H1 (cell line): ENCODE results near the gene ACTG1. TPM values are rescaled to one million over a fixed set of nuclear protein-coding genes. Genes with fewer than 3 reads are reported as not detected.

ENCODE experiments used
- CTCF ChIA-PET: fragments of 300-600 bp; sonication (Branson Sonifier 250); formaldehyde crosslinking; loops from one replicate; lab custom pipeline; 2021; ENCODE audit not compliant: partially characterized antibody; lab: Charles Lee
- POLR2A ChIA-PET: fragments of 300-600 bp; sonication (Branson Sonifier 250); formaldehyde crosslinking; loops from one replicate; lab custom pipeline; 2021; ENCODE audit warnings: inconsistent platforms; ENCODE audit not compliant: partially characterized antibody; lab: Charles Lee
- DNase-seq, 2 experiments: peaks; one replicate each; pipeline versions ENCODE4 v3.0.0 to v3.0.0-alpha.2; 2010 to 2022; ENCODE audit warnings: low spot score in 2 of 2, low read depth in 1 of 2, mixed read lengths in 1 of 2
- FAIRE-seq: peaks from 2 replicates; lab custom pipeline; 2011; peaks lifted over from hg19 to GRCh38; lab: Jason Lieb, UNC
- H2AFZ ChIP-seq: 2 replicates; pipeline ENCODE4 v1.8.1; 2012; ENCODE audit warnings: low read length, inconsistent platforms
- H2AK5ac ChIP-seq: 2 replicates; pipeline ENCODE4 v1.6.1; 2013; ENCODE audit warnings: low read depth, low read length
- H2BK120ac ChIP-seq: replicated peaks from 2 replicates; pipeline ENCODE3; 2013; ENCODE audit warnings: low read depth, low read length, inconsistent platforms
- H2BK12ac ChIP-seq: 2 replicates; pipeline ENCODE4 v1.6.1; 2013; ENCODE audit warnings: low read depth, low read length
- H2BK15ac ChIP-seq: 2 replicates; pipeline ENCODE4 v1.6.1; 2013; ENCODE audit warnings: low read length
- H2BK20ac ChIP-seq: 2 replicates; pipeline ENCODE4 v1.6.1; 2013; ENCODE audit warnings: low read length
- H2BK5ac ChIP-seq: 2 replicates; pipeline ENCODE4 v1.6.1; 2013; ENCODE audit warnings: low read depth, low read length
- H3K14ac ChIP-seq: 2 replicates; pipeline ENCODE4 v1.6.1; 2013; ENCODE audit warnings: inconsistent platforms; ENCODE audit not compliant: insufficient read length
- H3K18ac ChIP-seq: 2 replicates; pipeline ENCODE4 v1.6.1; 2013; ENCODE audit warnings: low read length; ENCODE audit errors: extremely low read depth
- H3K23ac ChIP-seq: 2 replicates; pipeline ENCODE4 v1.6.1; 2013; ENCODE audit warnings: inconsistent platforms; ENCODE audit not compliant: insufficient read length
- H3K23me2 ChIP-seq: 2 replicates; pipeline ENCODE4 v1.6.1; 2013; ENCODE audit warnings: low read depth, low read length
- H3K27ac ChIP-seq: 2 replicates; pipeline ENCODE4 v1.6.1; 2011; ENCODE audit warnings: low read depth, low read length, inconsistent platforms
- H3K27me3 ChIP-seq, 4 experiments: replicated peaks in 1 of 4; 1 replicate in 1 of 4; 2 replicates in 3 of 4; pipeline versions ENCODE4 v1.6.1 to v1.8.1; 2011 to 2013; ENCODE audit warnings: low read length in 3 of 4, mild to moderate bottlenecking in 3 of 4, inconsistent platforms in 2 of 4, mixed read lengths in 2 of 4, moderate library complexity in 1 of 4; ENCODE audit not compliant: control insufficient read depth in 3 of 4, insufficient read depth in 3 of 4; ENCODE audit errors: extremely low read depth in 1 of 4
- H3K36me3 ChIP-seq, 4 experiments: 2 replicates each; pipeline versions ENCODE4 v1.6.1 to v1.8.1; 2011 to 2013; ENCODE audit warnings: mild to moderate bottlenecking in 4 of 4, low read length in 3 of 4, moderate library complexity in 2 of 4, control low read depth in 1 of 4, inconsistent platforms in 1 of 4; ENCODE audit not compliant: insufficient read depth in 4 of 4, control insufficient read depth in 2 of 4
- H3K4ac ChIP-seq: replicated peaks from 2 replicates; pipeline ENCODE3; 2013; ENCODE audit warnings: low read length, low read depth, mixed read lengths, inconsistent platforms; ENCODE audit not compliant: insufficient read length
- H3K4me1 ChIP-seq, 4 experiments: replicated peaks in 1 of 4; 1 replicate in 1 of 4; 2 replicates in 3 of 4; pipeline versions ENCODE4 v1.6.1 to v1.8.1; 2011 to 2013; ENCODE audit warnings: low read length in 3 of 4, inconsistent platforms in 2 of 4, mixed read lengths in 1 of 4; ENCODE audit not compliant: insufficient read depth in 4 of 4, control insufficient read depth in 3 of 4
- H3K4me2 ChIP-seq, 2 experiments: 2 replicates each; pipeline versions ENCODE4 v1.6.1 to v1.8.1; 2011 to 2013; ENCODE audit warnings: low read depth in 2 of 2, low read length in 2 of 2, control low read depth in 1 of 2, inconsistent platforms in 1 of 2, mild to moderate bottlenecking in 1 of 2; ENCODE audit not compliant: insufficient read depth in 1 of 2
- H3K4me3 ChIP-seq, 4 experiments: fragments of 200-600, 300-600 bp in 1 of 4; sonication (generic), shearing (Covaris generic), sonication (Bioruptor Twin) in 1 of 4; 2 replicates each; pipeline versions ENCODE4 v1.5.1 to v1.8.1; 2011 to 2016; ENCODE audit warnings: low read length in 4 of 4, low read depth in 3 of 4, control low read depth in 2 of 4, inconsistent platforms in 2 of 4, mild to moderate bottlenecking in 2 of 4, mixed read lengths in 1 of 4, moderate library complexity in 1 of 4; ENCODE audit not compliant: insufficient read depth in 2 of 4; ENCODE audit errors: extremely low read depth in 1 of 4
- H3K56ac ChIP-seq: replicated peaks from 2 replicates; pipeline ENCODE3; 2013; ENCODE audit warnings: low read depth, mild to moderate bottlenecking, mixed read lengths, low read length, inconsistent platforms; ENCODE audit not compliant: insufficient read length
- H3K79me1 ChIP-seq: 2 replicates; pipeline ENCODE4 v1.6.1; 2013; ENCODE audit warnings: low read depth, low read length, control low read depth
- H3K79me2 ChIP-seq, 2 experiments: 2 replicates each; pipeline versions ENCODE4 v1.6.1 to v1.8.1; 2012 to 2013; ENCODE audit warnings: low read length in 2 of 2, mild to moderate bottlenecking in 2 of 2, inconsistent platforms in 1 of 2; ENCODE audit not compliant: insufficient read depth in 2 of 2, control insufficient read depth in 1 of 2
- H3K9ac ChIP-seq, 4 experiments: replicated peaks in 1 of 4; 1 replicate in 1 of 4; 2 replicates in 3 of 4; pipeline versions ENCODE4 v1.6.1 to v1.8.1; 2011 to 2013; ENCODE audit warnings: low read depth in 3 of 4, low read length in 3 of 4, control low read depth in 2 of 4, mild to moderate bottlenecking in 2 of 4, moderate library complexity in 2 of 4, inconsistent platforms in 1 of 4; ENCODE audit errors: extremely low read depth in 1 of 4
- H3K9me3 ChIP-seq, 2 experiments: 2 replicates each; pipeline versions ENCODE4 v1.6.1 to v1.8.1; 2012 to 2013; ENCODE audit warnings: mild to moderate bottlenecking in 2 of 2, moderate library complexity in 2 of 2, control low read depth in 1 of 2, inconsistent platforms in 1 of 2, low read depth in 1 of 2, low read length in 1 of 2, mixed read lengths in 1 of 2; ENCODE audit not compliant: insufficient read depth in 2 of 2
- H4K20me1 ChIP-seq, 2 experiments: replicated peaks in 1 of 2; 2 replicates each; pipeline versions ENCODE3 to v1.8.1; 2011 to 2013; ENCODE audit warnings: inconsistent platforms in 2 of 2, low read length in 2 of 2, mild to moderate bottlenecking in 1 of 2; ENCODE audit not compliant: insufficient read depth in 2 of 2, control insufficient read depth in 1 of 2
- H4K5ac ChIP-seq: 2 replicates; pipeline ENCODE4 v1.6.1; 2013; ENCODE audit warnings: low read length, low read depth, mixed read lengths, inconsistent platforms; ENCODE audit not compliant: insufficient read length
- H4K8ac ChIP-seq: 2 replicates; pipeline ENCODE4 v1.8.0; 2013; ENCODE audit warnings: mild to moderate bottlenecking, moderate library complexity, low read length, inconsistent platforms; ENCODE audit not compliant: insufficient read depth; ENCODE audit errors: extremely low read depth
- H4K91ac ChIP-seq: replicated peaks from 2 replicates; pipeline ENCODE3; 2013; ENCODE audit warnings: low read length, mixed read lengths, inconsistent platforms; ENCODE audit not compliant: insufficient read length
- BACH1 ChIP-seq: IDR thresholded peaks from 2 replicates; pipeline ENCODE4 v1.6.1; 2012; ENCODE audit warnings: low read length, improper control_type of control experiment
- POLR2A ChIP-seq, 2 experiments: IDR thresholded peaks; 1 replicate in 1 of 2; 2 replicates in 1 of 2; pipeline ENCODE4 v1.6.1; 2011; ENCODE audit warnings: low read depth in 2 of 2, low read length in 2 of 2, mild to moderate bottlenecking in 2 of 2; ENCODE audit errors: control extremely low read depth in 1 of 2
- TAF7 ChIP-seq: optimal IDR thresholded peaks from 2 replicates; pipeline ENCODE3; 2011; ENCODE audit warnings: low read depth, mild to moderate bottlenecking, inconsistent platforms, low read length, moderate library complexity, borderline replicate concordance
- YY1 ChIP-seq: IDR thresholded peaks from 2 replicates; pipeline ENCODE4 v1.6.1; 2011; ENCODE audit warnings: low read depth, mild to moderate bottlenecking, low read length
- WGBS, 2 experiments: shearing (Covaris generic) in 1 of 2; methylation state at CpG; one replicate each; pipeline versions ENCODE4 v1.1.6 to v1.1.7; 2013 to 2015; ENCODE audit warnings: low lambda C conversion rate in 2 of 2, mixed read lengths in 2 of 2, inconsistent platforms in 1 of 2, low coverage in 1 of 2, missing lambda C conversion rate in 1 of 2; ENCODE audit not compliant: insufficient replicate concordance in 2 of 2, insufficient coverage in 1 of 2, insufficient read length in 1 of 2; ENCODE audit errors: extremely low coverage in 1 of 2, missing lambda C conversion rate in 1 of 2; 5-methylcytosine and 5-hydroxymethylcytosine counted together
- polyA plus RNA-seq, 7 experiments: library from polyadenylated mRNA; depleted of rRNA in 3 of 7; stranded (reverse) in 5 of 7; unstranded in 2 of 7; fragments of >200 nt in 5 of 7; fragments of 200-250 nt in 2 of 7; gene quantifications; 1 replicate in 5 of 7; 2 replicates in 1 of 7; 4 replicates in 1 of 7; pipeline versions ENCODE4 v1.2.1 to v1.2.3, GENCODE V29; 2011 to 2013; ENCODE audit warnings: missing spikeins in 2 of 7, mixed read lengths in 2 of 7
- total RNA-seq: library from RNA; stranded (reverse); fragmentation: NEBNext Ultra II Directional; extraction: Animal tissue kit (Norgen Biotek cat#: 25700); gene quantifications from 2 replicates; pipeline ENCODE4 v1.2.1, GENCODE V29; 2021
- TF ChIP-seq, protein P1 (sequence below), 3 experiments: IDR thresholded peaks; 1 replicate in 2 of 3; 2 replicates in 1 of 3; pipeline versions ENCODE4 v1.5.1 to v1.6.1; 2011; ENCODE audit warnings: low read length in 3 of 3, mild to moderate bottlenecking in 3 of 3, inconsistent platforms in 2 of 3, low read depth in 1 of 3, moderate library complexity in 1 of 3; ENCODE audit not compliant: insufficient read depth in 1 of 3; ENCODE audit errors: control extremely low read depth in 1 of 3
- TF ChIP-seq, protein P2 (sequence below): IDR thresholded peaks from 2 replicates; pipeline ENCODE4 v1.6.1; 2011; ENCODE audit warnings: low read depth, mild to moderate bottlenecking, low read length; ENCODE audit not compliant: insufficient read depth

ACTG1 gene
- total and polyA plus RNA-seq, 2 of the 8 experiments (the other 6 are each of a cell fraction or from before 2014, with no cell fraction given): 3,535 to 5,010 TPM

DNA sequence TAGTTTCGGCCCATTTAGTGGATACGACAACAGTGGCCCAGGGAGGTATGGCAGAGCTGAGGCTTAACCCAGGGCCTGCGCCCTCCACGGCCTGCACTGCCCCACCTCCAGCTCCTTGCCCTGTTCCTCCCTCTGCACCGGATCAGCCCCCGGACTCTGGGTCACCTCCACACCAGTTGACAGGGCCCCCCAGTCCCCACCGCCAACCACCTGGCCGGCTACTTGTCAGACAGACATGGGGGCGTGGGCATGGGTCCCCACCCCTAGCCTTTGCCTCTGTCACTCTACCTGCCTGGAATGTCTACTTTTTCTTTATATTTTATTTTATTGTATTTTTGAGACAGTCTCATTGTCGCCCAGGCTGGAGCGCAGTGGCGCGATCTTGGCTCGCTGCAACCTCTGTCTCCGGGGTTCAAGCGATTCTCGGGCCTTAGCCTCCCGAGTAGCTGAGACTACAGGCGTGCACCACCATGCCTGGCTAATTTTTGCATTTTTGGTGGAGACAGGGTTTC, 3.0 kb upstream of the ACTG1 start:
- FAIRE-seq (no peak), DNase-seq (no peak)
- WGBS, 2 experiments: 75% methylated on average over 19 of the region's 19 CpGs; no CpG with 5 or more reads in 1 of the 2 experiments
- no peak overlapping the region for H2BK15ac ChIP-seq
- H3K18ac ChIP-seq: 0 out of 2 replicates have a peak overlapping the region, but pooled peaks have one; percentile 90
- H4K5ac ChIP-seq: no peak overlapping the region
- TF ChIP-seq BACH1 (no peak), POLR2A (IDR thresholded peaks at IDR 0.05; ENCODE audit: control extremely low read depth in 1 of 2, low read depth in 2 of 2, low read length in 2 of 2) (no peak), TAF7 (no peak), YY1 (no peak)
- TF ChIP-seq, protein P1, sequence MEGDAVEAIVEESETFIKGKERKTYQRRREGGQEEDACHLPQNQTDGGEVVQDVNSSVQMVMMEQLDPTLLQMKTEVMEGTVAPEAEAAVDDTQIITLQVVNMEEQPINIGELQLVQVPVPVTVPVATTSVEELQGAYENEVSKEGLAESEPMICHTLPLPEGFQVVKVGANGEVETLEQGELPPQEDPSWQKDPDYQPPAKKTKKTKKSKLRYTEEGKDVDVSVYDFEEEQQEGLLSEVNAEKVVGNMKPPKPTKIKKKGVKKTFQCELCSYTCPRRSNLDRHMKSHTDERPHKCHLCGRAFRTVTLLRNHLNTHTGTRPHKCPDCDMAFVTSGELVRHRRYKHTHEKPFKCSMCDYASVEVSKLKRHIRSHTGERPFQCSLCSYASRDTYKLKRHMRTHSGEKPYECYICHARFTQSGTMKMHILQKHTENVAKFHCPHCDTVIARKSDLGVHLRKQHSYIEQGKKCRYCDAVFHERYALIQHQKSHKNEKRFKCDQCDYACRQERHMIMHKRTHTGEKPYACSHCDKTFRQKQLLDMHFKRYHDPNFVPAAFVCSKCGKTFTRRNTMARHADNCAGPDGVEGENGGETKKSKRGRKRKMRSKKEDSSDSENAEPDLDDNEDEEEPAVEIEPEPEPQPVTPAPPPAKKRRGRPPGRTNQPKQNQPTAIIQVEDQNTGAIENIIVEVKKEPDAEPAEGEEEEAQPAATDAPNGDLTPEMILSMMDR (IDR thresholded peaks at IDR 0.05; ENCODE audit: control extremely low read depth in 1 of 3, insufficient read depth in 1 of 3, low read depth in 1 of 3, low read length in 3 of 3): no peak
- TF ChIP-seq, protein P2, sequence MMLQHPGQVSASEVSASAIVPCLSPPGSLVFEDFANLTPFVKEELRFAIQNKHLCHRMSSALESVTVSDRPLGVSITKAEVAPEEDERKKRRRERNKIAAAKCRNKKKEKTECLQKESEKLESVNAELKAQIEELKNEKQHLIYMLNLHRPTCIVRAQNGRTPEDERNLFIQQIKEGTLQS: no peak
- peaks cover 16 to 23% of the 10 kb centered on the region in 2 experiments for H4K20me1 ChIP-seq
- H3K27me3 ChIP-seq: peaks cover 0 to 31% (median 21%) of the 10 kb centered on the region in 4 experiments; a peak in 5 of 7 replicates
- H2BK5ac ChIP-seq: 0 out of 2 replicates have a peak overlapping the region, but pooled peaks have one; percentile 60
- H2AFZ ChIP-seq: no peak overlapping the region
- POLR2A ChIA-PET: interaction anchor here (0.7 to 30.5 kb wide), 11 partner anchors 10 to 273 kb away, joined by 3 to 1004 read pairs (median 4); partner anchors contain the start of genes ACTG1 and FSCN2
- no peak overlapping the region for H2BK120ac ChIP-seq
- H3K14ac ChIP-seq: no peak overlapping the region
- peak overlapping the region; percentile 39; the same call in 1 of the 2 replicates for H2BK12ac ChIP-seq
- peaks cover 33% of the 10 kb centered on the region for H3K23me2 ChIP-seq
- peak overlapping the region; percentile 10 for H4K91ac ChIP-seq
- peak overlapping the region; percentile 75 to 85 for H3K4me2 ChIP-seq
- H3K56ac ChIP-seq: no peak overlapping the region
- H3K9me3 ChIP-seq: no peaks in the 10 kb centered on the region
- no peak overlapping the region for H2AK5ac ChIP-seq
- H3K23ac ChIP-seq: no peak overlapping the region
- H3K9ac ChIP-seq: peak overlapping the region in 2 of 4 experiments; percentile 49 to 70; a peak in 3 of 7 replicates
- peak overlapping the region; percentile 44 for H3K4ac ChIP-seq
- peaks cover 12 to 16% (median 14%) of the 10 kb centered on the region in 4 experiments; a peak in 7 of 8 replicates for H3K36me3 ChIP-seq
- no peak overlapping the region for H2BK20ac ChIP-seq
- peaks cover 19 to 33% of the 10 kb centered on the region in 2 experiments for H3K79me2 ChIP-seq
- peak overlapping the region; percentile 56 to 75 (median 68) for H3K4me3 ChIP-seq
- H4K8ac ChIP-seq: peak overlapping the region; percentile 14
- CTCF ChIA-PET: interaction anchor here (0.9 to 5.2 kb wide), 4 partner anchors 8 to 31 kb away, joined by 3 to 33 read pairs (median 8); partner anchors contain the start of gene FSCN2
- H3K27ac ChIP-seq: no peak overlapping the region
- peaks cover 11% of the 10 kb centered on the region; the same call in 1 of the 2 replicates for H3K79me1 ChIP-seq
- H3K4me1 ChIP-seq: peaks cover 0 to 47% (median 27%) of the 10 kb centered on the region in 4 experiments; a peak in 6 of 7 replicates
